OCI-LY7 (cell line): Measurements from ENCODE around the gene PTGES3L. TPM values are rescaled to one million over a fixed set of nuclear protein-coding genes. Genes with fewer than 3 reads are reported as not detected.

Experiments used
- BruUV-seq: library from RNA; stranded (reverse); fragments of 400-500 nt; replicated peaks from 2 replicates; lab custom pipeline; 2021; lab: Mats Ljungman, UMichigan
- CTCF ChIA-PET: fragments of 300-600 bp; sonication (Branson Sonifier 250); formaldehyde crosslinking; loops from one replicate; lab custom pipeline; 2022; ENCODE audit warnings: antibody characterized with exemption; ENCODE audit not compliant: unreplicated experiment; lab: Charles Lee
- POLR2A ChIA-PET: fragments of 300-600 bp; sonication (Branson Sonifier 250); formaldehyde crosslinking; loops from one replicate; lab custom pipeline; 2022; ENCODE audit warnings: antibody characterized with exemption; lab: Charles Lee
- DNase-seq: peaks from one replicate; pipeline ENCODE4 v3.0.0-alpha.2; 2015; ENCODE audit warnings: low spot score
- H2AFZ ChIP-seq: fragments of 200-600 bp; sonication (generic), shearing (Covaris generic); 2 replicates; pipeline ENCODE4 v1.6.1; 2014; ENCODE audit warnings: mild to moderate bottlenecking, antibody characterized with exemption, low read length, moderate library complexity
- H3K27ac ChIP-seq: fragments of 200-600 bp; sonication (generic); 2 replicates; pipeline ENCODE4 v1.5.1; 2014; ENCODE audit warnings: mixed run types, low read depth, mild to moderate bottlenecking, moderate library complexity, low read length, inconsistent platforms; ENCODE audit not compliant: poor library complexity, severe bottlenecking
- H3K36me3 ChIP-seq: fragments of 200-600 bp; sonication (generic); 2 replicates; pipeline ENCODE4 v1.6.1; 2014; ENCODE audit warnings: mild to moderate bottlenecking, antibody characterized with exemption, low read length, moderate library complexity, mixed read lengths; ENCODE audit not compliant: insufficient read depth
- H3K4me1 ChIP-seq: fragments of 200-600 bp; sonication (generic); 2 replicates; pipeline ENCODE4 v1.5.1; 2014; ENCODE audit warnings: mild to moderate bottlenecking, low read length; ENCODE audit not compliant: insufficient read depth, poor library complexity, severe bottlenecking
- H3K4me2 ChIP-seq: fragments of 200-600 bp; sonication (generic); 2 replicates; pipeline ENCODE4 v1.6.1; 2014; ENCODE audit warnings: mild to moderate bottlenecking, low read length
- H3K4me3 ChIP-seq: fragments of 200-600 bp; sonication (generic); 2 replicates; pipeline ENCODE4 v1.5.1; 2014; ENCODE audit warnings: mild to moderate bottlenecking, low read depth, low read length; ENCODE audit not compliant: poor library complexity, severe bottlenecking
- H3K79me2 ChIP-seq: fragments of 200-600 bp; sonication (generic); 2 replicates; pipeline ENCODE4 v1.6.1; 2016; ENCODE audit warnings: low read depth, mild to moderate bottlenecking, low read length, moderate library complexity, mixed read lengths; ENCODE audit not compliant: insufficient read depth
- H3K9me2 ChIP-seq: fragments of 200-600 bp; sonication (generic); 2 replicates; pipeline ENCODE4 v1.6.1; 2016; ENCODE audit warnings: mild to moderate bottlenecking, low read length, mixed read lengths; ENCODE audit not compliant: insufficient read depth
- H3K9me3 ChIP-seq: fragments of 200-600 bp; sonication (generic); 2 replicates; pipeline ENCODE4 v1.6.1; 2014; ENCODE audit warnings: mild to moderate bottlenecking, mixed run types, low read length, mixed read lengths
- H4K20me1 ChIP-seq: fragments of 200-600 bp; sonication (generic); 2 replicates; pipeline ENCODE4 v1.6.1; 2014; ENCODE audit warnings: mild to moderate bottlenecking, antibody characterized with exemption, low read length, moderate library complexity, mixed read lengths; ENCODE audit not compliant: insufficient read depth
- EZH2phosphoT487 ChIP-seq: fragments of 200-600 bp; sonication (generic); IDR thresholded peaks from 2 replicates; pipeline ENCODE4 v1.6.1; 2018; ENCODE audit warnings: low read depth, borderline replicate concordance, mild to moderate bottlenecking, mixed run types, antibody characterized with exemption, low read length, moderate library complexity, mixed read lengths
- intact Hi-C: fragments of 100-400 bp; cut with micrococcal nuclease; formaldehyde crosslinking; loops from one replicate; pipeline ENCODE4 v1.10.0; 2022; ENCODE audit not compliant: unreplicated experiment
- total RNA-seq, 2 experiments: library from RNA; depleted of rRNA in 1 of 2; stranded (reverse); fragments of >200 nt in 1 of 2; shearing (Covaris generic) in 1 of 2; gene quantifications; 2 replicates each; pipeline ENCODE4 v1.2.3, GENCODE V29; 2014 to 2022
- TF ChIP-seq, protein P1 (sequence below): fragments of 200-600 bp; sonication (generic); conservative IDR thresholded peaks from 2 replicates; pipeline ENCODE4 v1.5.1; 2014; ENCODE audit warnings: mild to moderate bottlenecking, antibody characterized with exemption, low read length, moderate library complexity, mixed read lengths

PTGES3L gene
- total RNA-seq, 2 experiments from 2014 or later: 0.13 to 2.1 TPM

DNA sequence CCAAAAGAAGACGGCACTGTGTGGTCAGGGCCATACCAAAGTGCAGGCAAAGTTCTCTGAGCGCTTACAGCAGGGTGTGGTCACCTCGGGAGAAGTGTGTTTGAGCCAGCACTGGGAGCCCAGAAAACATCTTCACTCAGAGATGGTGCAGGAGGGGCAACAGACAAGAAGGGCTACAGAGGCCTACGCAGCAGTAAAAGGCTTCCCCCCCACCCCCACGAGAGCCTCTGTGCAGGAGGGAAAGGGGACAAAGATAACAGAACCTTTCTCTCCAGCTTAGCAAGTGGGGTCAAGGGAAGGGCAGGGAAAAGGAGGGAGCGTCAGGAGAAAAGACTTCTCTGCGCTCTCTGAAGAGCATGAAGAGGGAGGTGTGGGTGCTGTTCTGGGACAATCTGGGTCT is 39.5 kb upstream of the PTGES3L start:
- TF ChIP-seq, protein P1, sequence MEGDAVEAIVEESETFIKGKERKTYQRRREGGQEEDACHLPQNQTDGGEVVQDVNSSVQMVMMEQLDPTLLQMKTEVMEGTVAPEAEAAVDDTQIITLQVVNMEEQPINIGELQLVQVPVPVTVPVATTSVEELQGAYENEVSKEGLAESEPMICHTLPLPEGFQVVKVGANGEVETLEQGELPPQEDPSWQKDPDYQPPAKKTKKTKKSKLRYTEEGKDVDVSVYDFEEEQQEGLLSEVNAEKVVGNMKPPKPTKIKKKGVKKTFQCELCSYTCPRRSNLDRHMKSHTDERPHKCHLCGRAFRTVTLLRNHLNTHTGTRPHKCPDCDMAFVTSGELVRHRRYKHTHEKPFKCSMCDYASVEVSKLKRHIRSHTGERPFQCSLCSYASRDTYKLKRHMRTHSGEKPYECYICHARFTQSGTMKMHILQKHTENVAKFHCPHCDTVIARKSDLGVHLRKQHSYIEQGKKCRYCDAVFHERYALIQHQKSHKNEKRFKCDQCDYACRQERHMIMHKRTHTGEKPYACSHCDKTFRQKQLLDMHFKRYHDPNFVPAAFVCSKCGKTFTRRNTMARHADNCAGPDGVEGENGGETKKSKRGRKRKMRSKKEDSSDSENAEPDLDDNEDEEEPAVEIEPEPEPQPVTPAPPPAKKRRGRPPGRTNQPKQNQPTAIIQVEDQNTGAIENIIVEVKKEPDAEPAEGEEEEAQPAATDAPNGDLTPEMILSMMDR: no peak
- CTCF ChIA-PET: no interaction called here
- Histone ChIP-seq H3K4me3 (no peak overlapping the region), H3K36me3 (no peaks in the 10 kb centered on the region), H3K9me3 (no peaks in the 10 kb centered on the region), H2AFZ (no peak overlapping the region), H3K9me2 (no peaks in the 10 kb centered on the region), H4K20me1 (no peaks in the 10 kb centered on the region), H3K4me1 (peaks cover 14% of the 10 kb centered on the region), H3K79me2 (no peaks in the 10 kb centered on the region), H3K4me2 (no peak overlapping the region), H3K27ac (no peak overlapping the region)
- intact Hi-C loops: no loop called here
- POLR2A ChIA-PET: interaction anchor here (0.7 kb wide), 2 partner anchors 21 to 690 kb away, joined by 3 read pairs; no protein-coding TSS in a partner anchor
- BruUV-seq: no TSS peak
- DNase-seq: no peak

DNA sequence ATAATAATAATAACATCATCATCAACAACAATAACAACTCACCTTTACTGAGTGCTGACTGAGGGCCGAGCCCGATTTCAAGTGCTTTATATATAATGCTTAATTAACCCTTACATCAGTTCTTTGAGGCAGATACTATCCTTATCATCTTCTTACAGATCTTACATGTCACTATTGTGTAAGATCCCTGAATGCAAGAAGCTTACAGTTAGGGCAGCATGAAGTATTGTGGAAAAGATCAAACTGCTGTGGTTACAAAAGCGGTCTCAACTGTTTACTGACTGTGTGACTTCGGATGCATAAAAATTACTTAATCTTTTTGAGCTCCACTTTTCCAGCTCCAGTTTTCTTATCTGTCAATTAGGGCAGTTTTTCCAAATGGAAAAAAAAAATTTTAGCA is 39.1 kb upstream of the PTGES3L start:
- Histone ChIP-seq H3K9me3 (no peaks in the 10 kb centered on the region), H3K36me3 (no peaks in the 10 kb centered on the region), H4K20me1 (no peaks in the 10 kb centered on the region), H3K9me2 (no peaks in the 10 kb centered on the region), H3K4me2 (no peak overlapping the region), H2AFZ (no peak overlapping the region), H3K79me2 (no peaks in the 10 kb centered on the region), H3K27ac (no peak overlapping the region), H3K4me3 (no peak overlapping the region), H3K4me1 (peaks cover 9% of the 10 kb centered on the region)
- no peak for TF ChIP-seq EZH2phosphoT487
- TF ChIP-seq, protein P1: no peak
- no TSS peak for BruUV-seq
- intact Hi-C loops: no loop called here
- no peak for DNase-seq
- ChIA-PET CTCF (no interaction called here), POLR2A (interaction anchor here (0.7 kb wide), 3 partner anchors 14 to 689 kb away, joined by 3 read pairs; no protein-coding TSS in a partner anchor)

- CTCF ChIA-PET: no interaction called here
- POLR2A ChIA-PET: interaction anchor here (0.7 kb wide), 2 partner anchors 14 to 20 kb away, joined by 3 read pairs; no protein-coding TSS in a partner anchor
These were observed 38.4 kb upstream of the PTGES3L start for GRCh38 chr17:43018008-43018853.

More at GRCh38 chr17:43018008-43018853, 38.4 kb upstream of the PTGES3L start:
- H2AFZ ChIP-seq: no peak overlapping the region
- no peaks in the 10 kb centered on the region for H3K79me2 ChIP-seq
- H3K4me1 ChIP-seq: peaks cover 9% of the 10 kb centered on the region
- no peaks in the 10 kb centered on the region for H3K36me3 ChIP-seq
- BruUV-seq: no TSS peak
- no peak overlapping the region for H3K4me3 ChIP-seq
- H3K4me2 ChIP-seq: no peak overlapping the region
- no peak overlapping the region for H3K27ac ChIP-seq
- no peak for DNase-seq
- H3K9me2 ChIP-seq: no peaks in the 10 kb centered on the region
- intact Hi-C loops: no loop called here
- H3K9me3 ChIP-seq: no peaks in the 10 kb centered on the region
- no peaks in the 10 kb centered on the region for H4K20me1 ChIP-seq
- TF ChIP-seq, protein P1: no peak
- TF ChIP-seq EZH2phosphoT487: no peak
